ENCODE measurements around the gene COPB1.

- no peak for TF ChIP-seq CTCF (IDR thresholded peaks at IDR 0.05; ENCODE audit: poor library complexity, severe bottlenecking)
- no peak for TF ChIP-seq POLR2AphosphoS5 (IDR thresholded peaks at IDR 0.05)
- no peak for TF ChIP-seq EP300 (conservative IDR thresholded peaks at IDR 0.05; ENCODE audit: poor library complexity, severe bottlenecking)
- no peak for TF ChIP-seq MXI1 (conservative IDR thresholded peaks at IDR 0.05; ENCODE audit: poor library complexity, severe bottlenecking)
Observed at GRCh38 chr11:14443638-14444037, 56.0 kb downstream of the COPB1 start.

Measured in neural cell (in vitro differentiated cells).